D721Med (cell line): ENCODE data around the gene HSPB2.

Experiments
- DNase-seq: peaks from one replicate; pipeline ENCODE4 v3.0.0; 2011; ENCODE audit warnings: low spot score; ENCODE audit not compliant: insufficient read length
- FAIRE-seq: peaks from 2 replicates; lab custom pipeline; 2011; peaks lifted over from hg19 to GRCh38; lab: Jason Lieb, UNC
- CTCF ChIP-seq: IDR thresholded peaks from 2 replicates; pipeline ENCODE4 v1.5.1; 2012; ENCODE audit warnings: mild to moderate bottlenecking, control low read depth; ENCODE audit not compliant: insufficient read depth; ENCODE audit errors: missing control alignments

Gene HSPB2

GRCh38 chr11:111906680-111907079, 5.9 kb upstream of the HSPB2 start:
- FAIRE-seq (no peak), DNase-seq (no peak)
- TF ChIP-seq CTCF: no peak

GRCh38 chr11:111908639-111909305, 3.8 kb upstream of the HSPB2 start:
- no peak for TF ChIP-seq CTCF
- FAIRE-seq: no peak

GRCh38 chr11:111909378-111909777, 3.2 kb upstream of the HSPB2 start:
- FAIRE-seq (no peak), DNase-seq (no peak)
- no peak for TF ChIP-seq CTCF

More at GRCh38 chr11:111908639-111909305, 3.8 kb upstream of the HSPB2 start:
- DNase-seq: no peak

- no peak for DNase-seq
- no peak for FAIRE-seq
- TF ChIP-seq CTCF: no peak
Observed at GRCh38 chr11:111910676-111911562, 1.6 kb upstream of the HSPB2 start.

- FAIRE-seq (no peak), DNase-seq (no peak)
- no peak for TF ChIP-seq CTCF
Observed at GRCh38 chr11:111911563-111912401, 752 bp upstream of the HSPB2 start, which contains the start of gene CRYAB. Gene CRYAB (minus strand): TSS chr11:111911770. CDS start chr11:111911724, 46 bp downstream.

GRCh38 chr11:111913031-111913861, 712 bp downstream of the HSPB2 start:
- TF ChIP-seq CTCF: no peak
- FAIRE-seq: no peak
- DNase-seq: no peak
